Body of pancreas (tissue), 4 donors: ENCODE results near the gene STBD1. TPM values are rescaled to one million over a fixed set of nuclear protein-coding genes. Genes with fewer than 3 reads are reported as not detected.

Experiments
- ATAC-seq: fragments of 150-250 bp; one replicate; pipeline ENCODE4 v1.9.1; 2016
- DNase-seq, 4 donors: peaks; one replicate each; pipeline ENCODE4 v3.0.0-alpha.2; 2019
- H3K27ac ChIP-seq, 4 donors: fragments of 200-600 bp; sonication (generic); 1 replicate in 3 of 4; 2 replicates in 1 of 4; pipeline versions ENCODE4 v1.5.1 to v1.6.1; 2016 to 2019; ENCODE audit warnings: mild to moderate bottlenecking in 1 of 4, mixed read lengths in 1 of 4, moderate library complexity in 1 of 4
- H3K27me3 ChIP-seq, 2 donors: fragments of 200-600 bp; sonication (generic); one replicate each; pipeline ENCODE4 v1.6.0; 2016; ENCODE audit warnings: mild to moderate bottlenecking in 1 of 2
- H3K36me3 ChIP-seq, 2 donors: fragments of 200-600 bp; sonication (generic); replicated peaks in 1 of 2; 2 replicates each; pipeline ENCODE4 v1.5.1; 2016; ENCODE audit warnings: low read depth in 2 of 2; ENCODE audit not compliant: insufficient read depth in 1 of 2
- H3K4me1 ChIP-seq: fragments of 200-600 bp; sonication (generic); one replicate; pipeline ENCODE4 v1.6.0; 2016
- H3K4me3 ChIP-seq, 2 donors: fragments of 200-600 bp; sonication (generic); 1 replicate in 1 of 2; 2 replicates in 1 of 2; pipeline ENCODE4 v1.5.1; 2016 to 2019
- H3K9me3 ChIP-seq, 3 donors: fragments of 200-600 bp; sonication (generic); 1 replicate in 2 of 3; 2 replicates in 1 of 3; pipeline ENCODE4 v1.5.1; 2016
- POLR2A ChIP-seq, 3 donors: fragments of 450-650 bp; IDR thresholded peaks; one replicate each; pipeline ENCODE4 v1.6.1; 2016; ENCODE audit warnings: antibody characterized with exemption in 3 of 3, mild to moderate bottlenecking in 2 of 3
- WGBS, 2 donors: methylation state at CpG; one replicate each; pipeline ENCODE4 v1.1.5; 2017; 5-methylcytosine and 5-hydroxymethylcytosine counted together
- intact Hi-C: fragments of 100-400 bp; cut with DNase I; formaldehyde crosslinking; loops from one replicate; pipeline ENCODE4 v1.15.1; 2023
- total RNA-seq, 2 donors: library from RNA; depleted of rRNA; stranded (reverse); fragments of >200 nt; gene quantifications; one replicate each; pipeline ENCODE4 v1.1.0, GENCODE V29; 2016
- TF ChIP-seq, protein P1 (sequence below), 7 experiments: fragments of 450-650 bp in 4 of 7; fragments of 200-600 bp in 3 of 7; sonication (generic) in 3 of 7; IDR thresholded peaks; one replicate each; pipeline ENCODE4 v1.5.1; 2016 to 2019; ENCODE audit warnings: antibody characterized with exemption in 7 of 7

The STBD1 gene
- total RNA-seq, result 1 to 10 TPM; 6.2 to 6.6 TPM

DNA sequence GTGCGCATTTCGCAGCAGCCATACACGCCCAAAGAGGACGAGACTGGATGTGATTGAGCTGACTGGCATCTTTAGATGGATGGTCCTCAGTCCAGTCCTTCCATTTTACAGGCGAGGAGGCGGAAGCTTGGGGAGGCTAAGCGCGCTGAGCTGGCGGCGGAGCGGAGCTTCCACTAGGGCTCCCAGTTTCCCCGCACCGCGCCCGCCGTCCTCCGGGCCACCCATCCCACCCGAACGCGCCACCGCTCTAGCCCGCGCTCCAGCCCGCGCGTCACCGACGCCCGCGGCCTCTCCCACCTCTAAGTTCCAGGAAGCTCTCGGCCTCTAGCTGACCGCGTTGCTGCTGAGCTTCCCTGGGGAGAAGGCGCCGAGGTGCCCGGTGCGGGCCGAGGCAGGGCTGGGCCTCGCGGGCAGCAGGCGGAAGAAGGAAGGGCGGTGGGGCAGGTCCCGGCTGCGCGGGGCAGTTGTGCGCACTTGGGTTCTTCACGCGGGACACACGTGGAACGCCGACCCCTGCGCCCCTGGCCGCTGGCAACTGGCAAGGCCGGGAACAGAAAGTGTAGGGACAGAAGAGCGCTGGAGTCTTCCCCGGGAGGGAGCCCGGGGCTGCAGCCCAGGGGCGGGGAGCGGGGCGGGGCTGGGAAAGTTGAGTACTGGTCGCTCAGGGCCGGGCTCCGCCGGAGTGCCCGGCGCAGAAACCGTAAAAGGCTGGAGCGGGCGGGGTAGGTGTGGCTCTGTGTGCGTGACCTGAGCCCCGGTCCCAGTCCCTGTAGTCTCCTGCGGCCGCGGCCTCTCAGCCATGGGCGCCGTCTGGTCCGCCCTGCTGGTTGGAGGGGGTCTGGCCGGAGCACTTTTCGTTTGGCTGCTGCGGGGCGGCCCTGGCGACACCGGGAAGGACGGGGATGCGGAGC is at the start of gene STBD1:
STBD1 (plus strand) TSS at position 763 of the 911 bp plus-strand sequence; CDS start at position 800, 37 bp downstream.
- H3K4me3 ChIP-seq, result peak within 1 kb of the TSS; percentile 46 to 52
- H3K36me3 ChIP-seq, result no peaks in the 10 kb centered on the region
- peaks cover 48% of the 10 kb centered on the region for H3K4me1 ChIP-seq
- peak within 1 kb of the TSS; percentile 79 to 94 (median 90) for H3K27ac ChIP-seq
- no peaks in the 10 kb centered on the region for H3K9me3 ChIP-seq
- peak; percentile 57 to 86 (median 79) for TF ChIP-seq POLR2A (IDR thresholded peaks at IDR 0.05)
- TF ChIP-seq, protein P1, sequence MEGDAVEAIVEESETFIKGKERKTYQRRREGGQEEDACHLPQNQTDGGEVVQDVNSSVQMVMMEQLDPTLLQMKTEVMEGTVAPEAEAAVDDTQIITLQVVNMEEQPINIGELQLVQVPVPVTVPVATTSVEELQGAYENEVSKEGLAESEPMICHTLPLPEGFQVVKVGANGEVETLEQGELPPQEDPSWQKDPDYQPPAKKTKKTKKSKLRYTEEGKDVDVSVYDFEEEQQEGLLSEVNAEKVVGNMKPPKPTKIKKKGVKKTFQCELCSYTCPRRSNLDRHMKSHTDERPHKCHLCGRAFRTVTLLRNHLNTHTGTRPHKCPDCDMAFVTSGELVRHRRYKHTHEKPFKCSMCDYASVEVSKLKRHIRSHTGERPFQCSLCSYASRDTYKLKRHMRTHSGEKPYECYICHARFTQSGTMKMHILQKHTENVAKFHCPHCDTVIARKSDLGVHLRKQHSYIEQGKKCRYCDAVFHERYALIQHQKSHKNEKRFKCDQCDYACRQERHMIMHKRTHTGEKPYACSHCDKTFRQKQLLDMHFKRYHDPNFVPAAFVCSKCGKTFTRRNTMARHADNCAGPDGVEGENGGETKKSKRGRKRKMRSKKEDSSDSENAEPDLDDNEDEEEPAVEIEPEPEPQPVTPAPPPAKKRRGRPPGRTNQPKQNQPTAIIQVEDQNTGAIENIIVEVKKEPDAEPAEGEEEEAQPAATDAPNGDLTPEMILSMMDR (IDR thresholded peaks at IDR 0.05), result peak in 4 of 7 experiments; percentile 7 to 14 (median 10)
- DNase-seq (peak; percentile 82 to 88 (median 86)), ATAC-seq (peak; percentile 83)
- intact Hi-C loops, result no loop called here
- H3K27me3 ChIP-seq, result no peaks in the 10 kb centered on the region
- 0% methylated on average over 4 to 85 of the region's 85 CpGs for WGBS, 2 donors

DNA sequence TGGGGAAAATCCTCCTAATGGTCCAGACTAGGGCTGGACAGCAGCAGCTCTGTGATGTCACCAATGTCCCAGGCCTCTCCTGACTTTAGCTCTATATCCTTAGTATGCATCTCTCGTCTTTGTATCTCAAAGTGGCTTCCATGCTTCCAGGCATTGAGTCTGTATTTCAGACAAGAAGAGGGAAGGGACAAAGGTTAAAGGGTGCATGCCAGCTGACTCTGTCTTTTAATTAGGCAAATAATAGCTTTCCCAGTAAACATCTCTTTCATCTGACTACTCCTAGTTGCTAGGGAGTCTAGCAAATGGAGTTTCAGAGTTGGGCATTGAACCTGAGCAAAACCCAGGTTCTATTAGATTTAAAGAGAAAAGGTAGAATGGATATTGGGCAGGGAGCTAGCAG is 49.6 kb upstream of the STBD1 start:
- Histone ChIP-seq H3K9me3 (no peaks in the 10 kb centered on the region), H3K27me3 (no peaks in the 10 kb centered on the region), H3K4me1 (peaks cover 11% of the 10 kb centered on the region), H3K4me3 (no peak overlapping the region), H3K27ac (no peak overlapping the region), H3K36me3 (no peaks in the 10 kb centered on the region)
- 71 to 82% methylated on average over 1 of the region's 1 CpG for WGBS, 2 donors
- ATAC-seq, result no peak
- intact Hi-C loops, result no loop called here
- DNase-seq, result no peak
- TF ChIP-seq POLR2A (IDR thresholded peaks at IDR 0.05), result no peak
- TF ChIP-seq, protein P1 (IDR thresholded peaks at IDR 0.05), result no peak

DNA sequence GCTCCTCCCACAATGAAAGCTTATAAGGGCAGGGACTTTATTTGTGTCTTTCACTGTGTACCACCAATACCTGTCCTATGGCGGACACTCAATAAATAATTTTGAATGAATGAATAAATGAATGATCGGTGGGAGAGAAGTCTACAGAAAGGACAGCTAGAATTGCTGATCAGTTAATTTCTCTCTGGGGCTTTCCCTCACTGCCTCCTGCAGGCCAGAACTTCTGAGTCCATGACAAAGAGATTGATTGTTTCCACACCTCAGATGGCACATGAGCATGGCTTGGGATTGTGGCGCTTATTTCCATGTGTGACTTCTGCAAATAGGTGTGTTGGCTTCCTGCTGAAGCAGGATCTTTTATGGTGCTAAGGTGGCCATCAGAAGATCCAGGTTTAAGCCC is 48.7 kb upstream of the STBD1 start:
- peaks cover 3% of the 10 kb centered on the region for H3K4me1 ChIP-seq
- intact Hi-C loops, result no loop called here
- no peak overlapping the region for H3K4me3 ChIP-seq
- 86 to 91% methylated on average over 3 of the region's 3 CpGs for WGBS, 2 donors
- no peak for ATAC-seq
- no peak overlapping the region for H3K27ac ChIP-seq
- H3K9me3 ChIP-seq, result no peaks in the 10 kb centered on the region
- no peaks in the 10 kb centered on the region for H3K27me3 ChIP-seq
- H3K36me3 ChIP-seq, result no peaks in the 10 kb centered on the region
- no peak for DNase-seq
- TF ChIP-seq, protein P1 (IDR thresholded peaks at IDR 0.05), result peak in 1 of 7 experiments; percentile 23
- TF ChIP-seq POLR2A (IDR thresholded peaks at IDR 0.05), result no peak

DNA sequence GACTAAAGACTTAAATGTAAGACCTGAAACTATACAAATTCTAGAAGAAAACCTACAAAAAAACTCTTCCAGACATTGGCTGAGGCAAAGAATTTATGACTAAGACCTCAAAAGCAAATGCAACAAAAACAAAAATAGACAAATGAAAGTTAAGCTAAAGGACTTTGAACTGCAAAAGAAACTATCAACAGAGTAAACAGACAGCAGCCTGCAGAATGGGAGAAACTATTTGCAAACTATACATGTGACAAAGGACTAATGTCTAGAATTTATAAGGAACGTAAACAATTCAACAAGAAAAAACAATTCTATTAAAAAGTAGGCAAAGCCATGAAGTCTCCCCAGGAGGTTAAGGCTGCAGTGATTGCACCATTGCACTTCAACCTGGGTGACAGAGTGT is 46.0 kb upstream of the STBD1 start:
- DNase-seq (no peak), ATAC-seq (no peak)
- TF ChIP-seq, protein P1 (IDR thresholded peaks at IDR 0.05), result no peak
- TF ChIP-seq POLR2A (IDR thresholded peaks at IDR 0.05), result no peak
- peaks cover 0 to 5% of the 10 kb centered on the region in 2 donors for H3K36me3 ChIP-seq
- no peak overlapping the region for H3K4me3 ChIP-seq
- H3K4me1 ChIP-seq, result no peaks in the 10 kb centered on the region
- 30% methylated on average over 1 of the region's 1 CpG; no CpG with 5 or more reads in 1 of the 2 donors for WGBS, 2 donors
- no peaks in the 10 kb centered on the region for H3K9me3 ChIP-seq
- no peak overlapping the region for H3K27ac ChIP-seq
- intact Hi-C loops, result no loop called here
- no peaks in the 10 kb centered on the region for H3K27me3 ChIP-seq
